RWPE1 (cell line): ENCODE measurements around the gene C1orf159.
"Not testable (repeated sequence)": the region's sequence is repeated elsewhere in the genome, so short reads cannot be mapped to it uniquely, and the experiment has no call there.

Source experiments
- CTCF ChIA-PET: fragments of 350-600 bp; sonication (Branson Sonifier 250); formaldehyde crosslinking; extraction: SDS; loops from one replicate; lab custom pipeline; 2021; lab: Yijun Ruan, JAX
- POLR2A ChIA-PET: fragments of 400-600 bp; formaldehyde crosslinking; extraction: SDS; loops from one replicate; lab custom pipeline; 2020; ENCODE audit warnings: antibody characterized with exemption; ENCODE audit not compliant: low non-redundant PET; lab: Yijun Ruan, JAX
- DNase-seq: peaks from one replicate; pipeline ENCODE4 v3.0.0; 2012; ENCODE audit warnings: low spot score
- H3K27ac ChIP-seq: fragments of 450-650 bp; 2 replicates; pipeline ENCODE4 v1.5.1; 2017
- TF ChIP-seq, protein P1 (sequence below): fragments of 450-650 bp; conservative IDR thresholded peaks from 2 replicates; pipeline ENCODE4 v1.5.1; 2017; ENCODE audit warnings: low read depth, mild to moderate bottlenecking

C1orf159 gene

DNA sequence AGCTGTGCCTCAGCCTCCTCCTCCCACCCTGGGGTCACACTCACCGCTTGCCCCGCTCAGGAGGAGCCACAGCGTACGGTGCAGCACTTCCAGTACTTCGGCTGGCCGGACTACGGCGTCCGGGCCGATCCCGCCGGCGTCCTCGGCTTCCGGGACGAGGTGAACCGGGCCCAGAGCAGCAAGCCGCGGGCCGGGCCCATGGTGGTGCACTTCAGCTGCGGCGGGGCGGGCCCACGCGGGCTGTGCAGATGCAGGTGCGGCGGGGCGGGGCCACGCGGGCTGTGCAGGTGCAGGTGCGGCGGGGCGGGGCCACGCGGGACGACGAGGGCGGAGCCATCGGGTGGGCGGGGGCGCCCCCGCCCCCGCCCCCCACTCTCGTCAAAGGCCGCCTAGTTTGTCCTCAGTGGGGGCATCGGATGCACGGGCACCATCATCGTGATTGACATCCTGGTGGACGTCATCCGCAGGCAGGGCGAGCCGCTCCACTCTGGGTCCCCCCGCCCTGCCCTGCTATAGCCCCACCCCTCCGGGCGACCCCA is 47.3 kb downstream of the C1orf159 start:
- DNase-seq: no peak
- CTCF ChIA-PET: interaction anchor here (0.9 to 3.0 kb wide), 2 partner anchors 67 to 84 kb away, joined by 6 to 11 read pairs; no protein-coding TSS in a partner anchor
- TF ChIP-seq, protein P1, sequence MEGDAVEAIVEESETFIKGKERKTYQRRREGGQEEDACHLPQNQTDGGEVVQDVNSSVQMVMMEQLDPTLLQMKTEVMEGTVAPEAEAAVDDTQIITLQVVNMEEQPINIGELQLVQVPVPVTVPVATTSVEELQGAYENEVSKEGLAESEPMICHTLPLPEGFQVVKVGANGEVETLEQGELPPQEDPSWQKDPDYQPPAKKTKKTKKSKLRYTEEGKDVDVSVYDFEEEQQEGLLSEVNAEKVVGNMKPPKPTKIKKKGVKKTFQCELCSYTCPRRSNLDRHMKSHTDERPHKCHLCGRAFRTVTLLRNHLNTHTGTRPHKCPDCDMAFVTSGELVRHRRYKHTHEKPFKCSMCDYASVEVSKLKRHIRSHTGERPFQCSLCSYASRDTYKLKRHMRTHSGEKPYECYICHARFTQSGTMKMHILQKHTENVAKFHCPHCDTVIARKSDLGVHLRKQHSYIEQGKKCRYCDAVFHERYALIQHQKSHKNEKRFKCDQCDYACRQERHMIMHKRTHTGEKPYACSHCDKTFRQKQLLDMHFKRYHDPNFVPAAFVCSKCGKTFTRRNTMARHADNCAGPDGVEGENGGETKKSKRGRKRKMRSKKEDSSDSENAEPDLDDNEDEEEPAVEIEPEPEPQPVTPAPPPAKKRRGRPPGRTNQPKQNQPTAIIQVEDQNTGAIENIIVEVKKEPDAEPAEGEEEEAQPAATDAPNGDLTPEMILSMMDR: no peak
- POLR2A ChIA-PET: no interaction called here
- H3K27ac ChIP-seq: peak overlapping the region; percentile 68

- H3K27ac ChIP-seq: no peak overlapping the region
- POLR2A ChIA-PET: no interaction called here
- TF ChIP-seq, protein P1: no peak
- CTCF ChIA-PET: interaction anchor here (0.6 to 3.0 kb wide), 3 partner anchors 66 to 162 kb away, joined by 3 to 11 read pairs (median 6); no protein-coding TSS in a partner anchor
- DNase-seq: no peak
These were observed 47.9 kb downstream of the C1orf159 start for GRCh38 chr1:1067860-1068516.

DNA sequence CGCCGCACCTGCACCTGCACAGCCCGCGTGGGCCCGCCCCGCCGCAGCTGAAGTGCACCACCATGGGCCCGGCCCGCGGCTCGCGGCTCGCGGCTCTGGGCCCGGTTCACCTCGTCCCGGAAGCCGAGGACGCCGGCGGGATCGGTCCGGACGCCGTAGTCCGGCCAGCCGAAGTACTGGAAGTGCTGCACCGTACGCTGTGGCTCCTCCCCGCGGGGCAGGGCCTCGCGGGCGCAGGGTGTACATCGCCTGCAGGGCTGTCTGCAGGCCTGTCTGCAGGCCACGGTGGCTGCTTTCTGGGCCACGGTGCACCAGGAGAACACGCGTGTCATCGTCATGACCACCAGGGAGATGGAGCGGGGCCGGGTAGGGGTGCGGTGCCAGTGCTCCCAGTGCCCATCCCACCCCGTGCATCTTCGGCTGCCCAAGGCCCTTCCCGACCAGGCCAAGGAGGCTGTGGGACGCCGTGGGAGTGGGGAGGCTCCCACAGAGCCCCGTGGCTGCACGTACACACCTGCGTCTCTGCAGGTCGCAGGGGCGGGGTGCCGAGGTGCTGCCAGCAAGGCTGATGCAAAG is 48.5 kb downstream of the C1orf159 start:
- no peak overlapping the region for H3K27ac ChIP-seq
- ChIA-PET CTCF (interaction anchor here (0.6 to 3.0 kb wide), 2 partner anchors 66 to 161 kb away, joined by 3 to 11 read pairs; no protein-coding TSS in a partner anchor), POLR2A (no interaction called here)
- no peak for DNase-seq
- TF ChIP-seq, protein P1: no peak

- TF ChIP-seq, protein P1: no peak
- CTCF ChIA-PET: interaction anchor here (0.6 to 0.7 kb wide), 4 partner anchors 14 to 281 kb away, joined by 3 to 5 read pairs (median 3); no protein-coding TSS in a partner anchor
- peak overlapping the region; percentile 14; the same call in 1 of the 2 replicates for H3K27ac ChIP-seq
- DNase-seq: no peak
- POLR2A ChIA-PET: no interaction called here
These were observed 49.2 kb downstream of the C1orf159 start for GRCh38 chr1:1066403-1067283.

DNA sequence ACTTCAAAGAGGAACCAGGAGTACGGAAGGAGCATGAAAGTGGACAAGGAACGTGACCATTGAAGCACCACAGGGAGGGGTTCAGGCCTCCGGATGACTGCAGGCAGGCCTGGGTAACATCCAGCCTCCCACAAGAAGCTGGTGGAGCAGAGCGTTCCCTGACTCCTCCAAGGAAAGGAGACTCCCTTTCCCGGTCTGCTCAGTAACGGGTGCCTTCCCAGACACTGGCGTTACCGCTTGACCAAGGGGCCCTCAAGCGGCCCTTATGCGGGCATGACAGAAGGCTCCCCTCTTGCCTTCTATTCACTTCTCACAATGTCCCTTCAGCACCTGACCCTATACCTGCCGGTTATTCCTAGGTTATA is 50.0 kb downstream of the C1orf159 start:
- H3K27ac ChIP-seq, DNase-seq, POLR2A ChIA-PET: not testable (repeated sequence)
- CTCF ChIA-PET: interaction anchor here (0.6 to 0.7 kb wide), 2 partner anchors 14 to 48 kb away, joined by 3 read pairs; no protein-coding TSS in a partner anchor

GRCh38 chr1:1065265-1065939 is 50.5 kb downstream of the C1orf159 start:
- TF ChIP-seq, protein P1: no peak
- no peak overlapping the region; the same call in 1 of the 2 replicates for H3K27ac ChIP-seq
- DNase-seq: no peak
- ChIA-PET CTCF (interaction anchor here (1.6 kb wide), 1 partner anchor 64 kb away, joined by 12 read pairs; no protein-coding TSS in a partner anchor), POLR2A (no interaction called here)
